NCI-H1417 treated with DMSO at 0.1 percent for 48 hours (cell line): Measurements from ENCODE around the gene MRGPRD.
"Not testable (repeated sequence)": the region's sequence is repeated elsewhere in the genome, so short reads cannot be mapped to it uniquely, and the experiment has no call there.

ENCODE experiments used
- DNase-seq: peaks from one replicate; lab custom pipeline; 2025; lab: John Stamatoyannopoulos, UW

MRGPRD gene

DNA sequence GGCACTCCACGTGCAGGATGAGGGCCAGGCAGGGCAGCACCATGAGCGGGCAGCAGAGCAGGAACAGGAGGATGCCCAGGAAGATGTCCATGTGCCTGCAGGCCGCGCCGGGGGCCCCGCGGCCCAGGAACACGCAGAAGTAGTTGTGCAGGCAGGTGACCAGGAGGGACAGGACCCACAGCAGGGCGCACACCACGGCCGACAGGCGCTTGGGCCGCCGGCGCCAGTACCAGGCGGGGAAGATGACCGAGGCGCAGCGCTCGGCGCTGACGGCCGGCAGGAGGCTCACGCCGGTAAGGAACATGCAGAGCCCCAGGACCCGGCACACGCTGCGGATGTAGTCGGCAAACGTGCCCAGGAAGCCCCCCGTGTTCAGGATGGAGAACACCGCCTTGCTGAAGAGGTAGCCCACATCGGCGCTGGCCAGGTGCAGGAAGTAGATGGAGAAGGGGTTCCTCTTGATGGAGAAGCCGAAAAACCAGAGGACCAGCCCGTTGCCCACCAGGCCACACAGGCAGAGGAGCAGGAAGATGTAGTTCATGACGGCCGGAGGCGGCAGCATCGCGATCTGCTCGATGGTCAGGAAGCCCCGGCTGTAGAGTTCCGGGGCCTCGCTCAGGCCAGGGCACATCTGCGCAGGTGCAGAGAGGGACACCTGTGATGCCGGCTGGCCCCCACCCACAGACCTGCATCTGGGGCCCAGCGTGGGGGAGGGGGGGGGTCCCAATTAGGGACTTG lies 25.0 kb upstream of the MRGPRD start:
- DNase-seq = no peak

DNA sequence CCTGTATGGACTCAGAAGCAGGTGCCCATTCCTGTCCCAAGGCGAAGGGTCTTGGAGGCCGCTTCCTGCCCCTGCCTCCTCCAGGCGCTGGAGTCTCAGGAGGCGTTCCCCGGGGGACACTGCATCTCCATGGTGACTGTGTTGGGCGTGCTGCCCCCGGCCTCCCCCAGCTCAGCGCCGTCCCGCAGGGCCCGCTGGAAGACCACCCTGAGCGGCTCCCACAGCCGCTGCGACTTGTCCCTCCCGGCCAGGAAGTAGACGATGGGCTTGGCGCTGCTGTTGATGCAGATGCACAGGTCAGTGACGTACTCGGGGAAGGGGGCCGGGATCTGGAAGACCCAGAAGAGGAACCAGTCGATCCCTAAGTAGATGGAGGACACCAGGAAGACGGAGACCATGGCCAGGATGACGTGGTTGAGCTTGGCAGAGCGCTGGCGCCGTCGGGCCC lies 24.4 kb upstream of the MRGPRD start:
- no peak for DNase-seq

DNA sequence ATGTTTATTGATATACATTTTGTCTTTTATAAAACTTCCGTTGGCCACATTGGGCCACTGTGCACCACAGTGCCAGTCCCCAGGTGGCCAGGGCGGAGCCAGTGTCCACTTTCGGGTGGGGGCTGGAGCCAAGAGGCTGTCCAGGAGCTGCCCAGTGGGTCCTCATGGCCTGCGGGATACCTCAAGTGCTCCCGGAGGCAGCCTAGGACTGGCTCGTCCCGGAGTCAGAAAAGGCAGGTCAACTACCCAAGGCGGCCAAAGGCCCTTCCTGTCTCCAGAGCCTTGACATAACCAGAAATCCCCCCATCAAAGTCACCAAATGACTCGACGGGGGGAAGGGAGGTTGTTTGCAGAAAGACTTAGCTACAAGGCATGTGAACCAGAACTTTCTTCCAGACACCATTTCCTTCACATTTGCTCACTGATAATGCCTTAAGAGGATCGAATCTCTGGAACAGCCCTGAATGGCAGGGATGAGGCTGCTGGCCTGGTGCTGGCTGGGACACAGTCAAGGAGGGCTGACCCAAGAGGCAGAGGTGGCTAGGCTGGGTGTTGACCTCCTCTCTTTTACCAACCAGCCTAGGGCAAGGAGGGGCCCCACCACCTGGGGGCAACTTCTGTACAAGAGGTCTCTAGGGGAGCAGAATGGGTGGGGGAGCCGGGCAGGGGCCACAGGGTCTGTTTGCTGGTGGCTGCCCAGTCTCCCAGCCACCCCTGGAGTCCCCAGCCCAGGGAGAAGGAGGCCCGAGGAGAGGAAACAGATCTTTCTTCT lies 23.8 kb upstream of the MRGPRD start:
- DNase-seq = no peak

DNA sequence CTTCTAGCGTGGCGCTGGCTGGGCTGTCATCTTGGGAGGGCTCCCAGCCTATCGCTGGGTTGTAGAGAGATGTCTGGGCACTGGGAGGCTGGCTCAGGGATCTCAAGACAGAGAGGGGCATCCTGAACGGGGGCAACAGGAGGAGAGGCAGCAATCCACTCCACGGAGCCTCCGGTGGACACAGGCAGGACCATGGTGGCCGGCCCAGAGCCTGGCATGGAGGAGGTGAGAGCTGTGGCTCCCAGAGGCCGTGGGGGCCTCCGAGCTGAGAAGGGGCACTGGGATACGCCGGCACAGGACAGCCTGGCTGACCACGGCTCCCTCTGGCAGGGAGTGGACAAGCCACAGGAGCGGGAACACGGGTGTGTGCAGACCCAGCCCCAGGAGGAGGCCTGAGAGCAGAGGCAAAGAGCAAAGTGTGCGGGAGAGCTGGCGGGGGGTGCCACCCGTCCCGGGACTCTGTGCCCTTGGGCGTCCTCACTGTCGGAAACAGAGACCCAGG lies 23.1 kb upstream of the MRGPRD start:
- DNase-seq = no peak

DNA sequence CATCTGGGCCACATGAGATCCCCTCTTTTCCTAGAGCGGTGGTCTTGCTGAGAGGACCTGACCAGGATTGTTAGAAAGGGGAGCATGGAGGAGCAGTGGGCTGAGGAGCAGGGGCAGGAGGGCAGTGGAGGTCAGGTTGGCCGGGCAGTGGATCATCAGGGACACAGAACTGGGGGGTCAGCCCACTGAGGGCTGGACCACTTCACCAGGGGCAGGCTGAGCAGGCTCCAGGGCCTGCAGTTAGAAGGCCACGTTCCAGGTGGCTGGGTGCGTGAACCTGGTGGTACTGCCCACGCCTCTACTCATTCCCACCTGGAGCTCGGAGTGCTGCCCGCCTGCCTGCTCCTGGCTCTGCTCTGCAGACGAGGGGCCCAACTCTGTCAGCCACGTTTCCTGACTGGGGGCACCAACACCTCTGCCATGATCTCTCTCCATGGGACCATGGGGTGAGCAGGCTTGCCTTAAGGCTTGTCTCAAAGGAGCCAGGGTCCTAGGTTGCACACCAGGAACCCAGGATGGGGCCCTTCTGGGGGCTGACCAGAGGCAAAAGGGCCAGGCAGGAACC lies 22.6 kb upstream of the MRGPRD start:
- DNase-seq = no peak

DNA sequence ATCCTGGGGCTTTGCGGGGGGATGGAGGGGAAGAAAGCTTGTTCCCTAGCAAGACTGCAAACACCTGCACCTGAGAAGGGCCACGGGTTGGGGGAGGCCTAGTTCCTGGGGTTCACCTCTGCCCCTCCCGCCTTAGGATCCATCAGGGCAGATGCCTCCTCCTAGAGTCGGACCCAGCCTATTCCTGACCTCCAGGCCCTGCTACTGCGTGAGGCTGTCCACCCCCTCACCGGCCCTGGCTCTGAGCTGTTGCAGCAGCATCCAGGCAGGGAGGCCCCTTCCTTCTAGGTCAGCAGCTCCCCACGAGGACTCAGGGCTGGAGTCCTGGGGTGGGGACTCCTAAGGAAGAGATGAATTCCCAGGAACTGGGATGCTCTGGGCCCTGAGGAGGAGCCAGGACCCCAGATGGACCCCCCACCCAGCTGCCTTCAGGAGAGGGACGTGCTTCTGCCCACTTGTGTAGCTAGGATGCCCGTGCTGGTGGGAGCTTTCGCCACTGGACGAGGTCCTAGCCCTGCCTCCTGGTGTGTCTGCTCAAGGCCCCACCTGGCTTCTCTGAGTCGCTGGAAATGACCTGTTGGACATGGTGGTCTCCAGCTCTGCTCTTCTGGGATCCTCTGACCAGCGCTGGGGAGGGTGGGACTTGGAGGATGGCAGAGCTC lies 21.9 kb upstream of the MRGPRD start:
- no peak for DNase-seq

DNA sequence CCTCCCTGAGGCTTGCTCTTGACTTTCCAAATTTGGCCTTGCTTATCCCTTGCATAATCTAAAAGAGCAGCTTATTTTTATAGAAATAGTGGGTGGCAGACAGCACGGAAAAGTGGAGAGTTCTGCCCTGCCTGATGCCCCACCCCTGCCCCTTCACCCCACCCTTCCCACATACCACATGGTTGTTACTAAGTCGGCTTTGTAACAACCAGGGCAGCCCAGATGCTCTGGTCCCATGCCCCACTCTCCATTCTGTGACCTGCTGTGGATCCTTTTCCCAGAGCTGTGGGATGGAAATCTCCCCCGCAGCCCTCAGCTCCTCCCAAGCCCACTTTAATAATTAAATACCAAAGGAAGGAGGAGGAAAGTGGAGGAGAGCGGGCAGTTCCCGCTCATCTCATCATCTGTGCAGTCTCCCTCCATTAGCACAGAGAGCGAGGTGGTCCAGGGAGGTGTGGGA lies 21.4 kb upstream of the MRGPRD start:
- DNase-seq = no peak

DNA sequence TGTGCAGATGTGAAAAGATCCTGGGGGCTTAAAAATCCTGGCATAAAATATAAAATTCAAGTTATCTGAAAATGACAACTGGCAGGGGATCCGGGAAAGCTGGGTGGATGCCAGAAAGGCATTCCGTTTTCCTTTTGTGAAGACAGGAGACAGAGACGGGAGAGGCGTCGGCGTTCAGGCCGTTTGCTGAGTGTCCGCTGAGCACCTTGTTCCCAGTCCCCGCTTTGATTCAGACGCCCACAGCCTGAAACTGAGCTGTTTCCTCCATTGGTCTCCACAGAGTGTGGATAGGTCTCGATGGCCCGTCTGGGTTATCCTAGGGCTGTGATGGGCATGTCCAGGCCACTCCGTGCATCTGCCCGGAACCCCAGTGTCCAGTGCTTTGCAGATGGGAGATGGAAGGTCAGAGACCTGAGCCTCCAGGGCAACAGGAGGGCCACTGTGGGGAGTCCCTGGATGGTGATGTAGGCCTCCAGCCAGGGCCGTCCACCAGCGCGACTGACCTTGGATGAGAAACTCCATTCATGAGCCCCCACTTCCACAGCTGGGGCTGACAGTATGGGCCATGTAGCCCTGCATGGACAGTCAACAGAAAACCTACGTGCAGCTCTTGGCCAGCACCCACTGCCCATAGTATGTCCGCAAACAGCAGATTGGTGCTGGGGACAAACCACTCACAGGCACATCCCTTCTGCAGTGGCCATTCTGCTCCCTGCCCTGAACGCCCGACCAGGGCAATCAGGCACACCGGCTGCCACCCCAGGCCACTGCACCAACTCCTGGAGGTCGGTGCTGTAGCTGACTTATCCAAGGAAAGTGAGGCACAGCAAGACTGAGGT lies 20.7 kb upstream of the MRGPRD start:
- no peak for DNase-seq

DNA sequence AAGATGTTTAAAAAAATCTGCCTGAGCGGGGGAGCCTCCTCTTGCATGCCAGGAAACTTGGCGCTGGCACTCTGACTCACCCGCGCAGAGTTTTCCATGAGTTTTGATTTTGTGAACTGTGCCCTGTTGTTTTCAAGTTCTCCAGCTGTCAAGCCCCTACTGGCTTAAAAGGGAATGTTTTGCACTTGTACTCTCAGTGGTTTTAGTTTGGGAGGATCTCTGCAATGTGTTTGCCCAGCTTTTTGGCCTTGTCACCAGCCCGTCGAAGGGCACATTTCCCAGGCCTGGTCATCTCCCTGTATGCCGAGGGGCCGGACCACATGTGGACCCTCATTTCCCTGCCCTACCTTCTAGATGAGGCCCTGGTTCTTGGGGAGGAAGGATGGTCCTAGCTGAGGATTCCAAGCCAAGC lies 20.1 kb upstream of the MRGPRD start:
- no peak for DNase-seq

DNA sequence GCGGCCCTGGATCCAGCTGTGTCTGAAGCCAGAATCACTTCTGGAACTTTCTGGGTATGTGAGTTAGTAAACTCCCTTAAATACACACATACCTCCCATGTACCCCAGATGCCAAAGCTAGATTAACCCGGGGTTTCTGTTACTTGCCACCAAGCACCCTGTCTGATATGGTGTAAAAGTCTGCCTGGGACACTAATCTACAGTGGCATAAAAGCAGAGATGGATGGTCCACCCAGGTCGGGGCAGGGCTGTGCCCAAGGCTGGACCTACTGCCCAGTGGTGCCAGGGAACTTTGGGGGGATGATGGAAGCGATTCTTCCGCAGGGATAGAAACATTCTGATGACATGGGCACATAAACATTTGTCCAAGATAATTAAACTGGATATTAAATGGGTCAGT lies 19.6 kb upstream of the MRGPRD start:
- DNase-seq = no peak

DNA sequence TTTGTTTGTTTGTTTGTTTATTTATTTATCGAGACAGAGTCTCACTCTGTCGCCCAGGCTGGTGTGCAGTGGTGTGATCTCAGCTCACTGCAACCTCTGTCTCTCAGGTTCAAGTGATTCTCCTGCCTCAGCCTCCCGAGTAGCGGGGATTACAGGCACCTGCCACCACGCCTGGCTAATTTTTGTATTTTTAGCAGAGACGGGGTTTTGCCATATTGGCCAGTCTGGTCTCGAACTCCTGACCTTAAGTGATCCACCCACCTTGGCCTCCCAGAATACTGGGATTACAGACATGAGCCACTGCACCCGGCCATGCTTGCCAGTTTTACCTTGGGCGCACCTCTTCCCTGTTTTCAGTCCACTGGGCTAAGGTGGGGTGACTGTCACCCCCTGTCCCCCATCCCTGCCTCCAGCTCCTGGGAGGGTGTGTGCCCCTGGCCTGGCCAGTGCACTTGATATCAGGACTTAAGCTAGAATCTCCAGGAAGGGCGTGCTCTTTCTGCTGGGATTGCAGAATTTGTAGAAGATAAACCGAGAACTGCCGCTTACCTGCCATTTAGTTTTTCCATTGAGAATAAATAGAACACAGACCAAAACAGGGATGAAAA lies 19.1 kb upstream of the MRGPRD start:
- not testable (repeated sequence) for DNase-seq

DNA sequence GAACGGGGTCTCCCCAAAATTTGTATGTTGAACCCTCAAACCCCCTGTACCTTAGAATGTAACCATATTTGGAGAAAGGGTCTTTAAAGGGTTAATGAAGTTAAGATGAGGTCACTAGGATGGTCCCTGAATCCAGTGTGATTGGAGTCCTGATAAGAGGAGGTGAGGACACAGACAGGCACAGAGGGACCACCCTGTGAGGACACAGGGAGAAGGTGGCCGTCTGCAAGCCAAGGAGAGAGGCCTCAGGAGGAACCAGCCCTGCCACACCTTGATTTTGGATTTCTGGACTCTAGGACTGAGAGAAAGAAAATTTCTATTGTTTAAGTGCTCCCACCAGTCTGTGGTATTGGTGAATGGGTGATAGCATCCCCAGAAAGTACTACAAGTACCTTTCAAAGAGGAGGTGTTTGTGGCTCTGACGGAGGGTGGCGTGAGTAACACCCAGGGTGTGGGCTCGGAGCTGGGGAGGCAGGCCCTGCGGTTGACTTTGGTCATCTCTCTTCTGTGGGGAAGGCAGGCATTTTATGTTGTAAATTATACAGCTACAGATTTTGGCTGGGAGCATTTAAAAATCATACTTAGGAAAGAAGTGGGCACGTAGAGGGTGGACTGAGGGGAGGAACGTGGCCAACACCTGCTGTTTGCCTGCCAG lies 18.4 kb upstream of the MRGPRD start:
- DNase-seq = no peak

DNA sequence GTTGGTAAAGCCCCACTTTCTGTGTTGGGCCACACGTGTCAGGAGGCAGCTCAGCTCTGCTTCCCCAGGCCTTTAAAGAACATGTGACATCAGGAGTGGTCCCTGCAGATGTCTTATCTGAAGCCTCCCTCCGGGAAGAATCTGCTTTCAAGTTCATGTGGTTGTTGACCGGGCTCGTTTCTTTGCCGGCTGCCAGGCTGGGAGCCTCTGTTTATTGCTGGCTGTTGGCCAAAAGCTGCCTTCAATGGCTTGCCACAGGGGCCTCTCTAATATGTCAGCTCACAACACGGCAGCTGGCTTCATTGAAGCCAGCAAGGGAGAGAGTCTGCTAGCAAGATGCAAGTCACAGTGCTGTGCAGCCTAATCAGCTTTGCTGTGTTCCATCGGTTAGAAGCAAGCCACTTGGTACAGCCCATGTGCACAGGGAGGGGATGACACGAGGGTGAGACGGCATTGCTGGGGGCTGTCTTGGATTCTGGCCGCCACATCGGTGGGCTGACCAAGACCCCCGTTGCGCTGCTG lies 17.7 kb upstream of the MRGPRD start:
- DNase-seq = no peak

DNA sequence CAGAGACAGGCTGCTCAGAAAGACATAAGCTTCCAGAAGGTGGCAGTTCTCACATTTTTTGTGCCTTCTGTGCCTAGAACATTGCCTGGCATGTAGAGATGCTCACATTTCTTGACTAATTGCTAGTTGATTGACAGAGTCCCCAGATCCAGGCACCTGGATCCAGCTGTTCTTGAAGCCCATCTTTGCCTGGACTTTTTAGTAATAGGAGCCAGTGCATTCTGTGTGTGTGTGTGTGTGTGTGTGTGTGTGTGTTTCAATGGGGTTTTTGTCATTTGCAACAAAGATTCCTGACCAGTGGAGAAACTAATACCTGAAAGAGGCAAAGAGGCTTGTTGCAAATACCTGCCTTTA lies 17.2 kb upstream of the MRGPRD start:
- no peak for DNase-seq

DNA sequence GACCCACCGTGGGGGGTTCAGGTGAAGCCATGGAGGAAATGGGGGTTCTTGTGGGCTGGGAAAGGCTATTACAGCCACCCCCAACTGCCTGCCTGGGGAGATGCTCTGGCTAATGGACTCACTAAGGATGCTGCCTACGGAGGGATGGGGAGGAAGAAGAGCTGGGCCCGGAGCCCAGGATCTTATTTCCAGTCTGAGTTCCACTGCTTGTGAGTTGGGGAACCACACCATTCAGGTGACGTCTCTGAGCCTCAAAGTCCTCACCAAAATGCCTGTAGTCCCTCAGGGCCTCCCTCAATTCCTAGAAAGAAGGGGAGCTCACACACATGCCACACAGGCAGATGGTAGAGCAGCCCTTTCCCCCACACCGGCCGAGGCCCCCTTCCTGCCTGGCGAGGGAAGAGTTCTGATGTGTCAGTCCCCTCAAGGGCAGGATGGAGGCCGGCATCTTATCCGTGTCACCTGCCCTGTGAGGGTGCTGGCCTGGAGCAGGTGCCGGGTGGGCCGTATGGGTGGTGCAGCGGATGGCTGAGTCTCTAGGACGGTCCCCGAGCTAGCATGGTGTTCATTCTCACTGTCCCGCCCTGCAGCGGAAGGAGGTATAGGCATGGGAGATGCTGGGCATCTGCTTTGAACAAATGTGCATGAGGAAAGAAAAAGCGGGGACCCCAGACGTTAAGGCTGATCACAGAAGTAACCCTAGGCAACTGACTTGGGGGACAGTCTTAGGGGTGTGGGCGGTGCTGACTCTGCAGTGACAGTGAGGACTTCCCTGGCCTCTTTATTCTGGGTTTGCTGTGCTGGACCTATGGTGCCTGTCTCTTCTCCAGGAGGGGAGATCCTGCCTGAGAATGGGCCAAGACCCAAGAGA lies 16.6 kb upstream of the MRGPRD start:
- DNase-seq = no peak

DNA sequence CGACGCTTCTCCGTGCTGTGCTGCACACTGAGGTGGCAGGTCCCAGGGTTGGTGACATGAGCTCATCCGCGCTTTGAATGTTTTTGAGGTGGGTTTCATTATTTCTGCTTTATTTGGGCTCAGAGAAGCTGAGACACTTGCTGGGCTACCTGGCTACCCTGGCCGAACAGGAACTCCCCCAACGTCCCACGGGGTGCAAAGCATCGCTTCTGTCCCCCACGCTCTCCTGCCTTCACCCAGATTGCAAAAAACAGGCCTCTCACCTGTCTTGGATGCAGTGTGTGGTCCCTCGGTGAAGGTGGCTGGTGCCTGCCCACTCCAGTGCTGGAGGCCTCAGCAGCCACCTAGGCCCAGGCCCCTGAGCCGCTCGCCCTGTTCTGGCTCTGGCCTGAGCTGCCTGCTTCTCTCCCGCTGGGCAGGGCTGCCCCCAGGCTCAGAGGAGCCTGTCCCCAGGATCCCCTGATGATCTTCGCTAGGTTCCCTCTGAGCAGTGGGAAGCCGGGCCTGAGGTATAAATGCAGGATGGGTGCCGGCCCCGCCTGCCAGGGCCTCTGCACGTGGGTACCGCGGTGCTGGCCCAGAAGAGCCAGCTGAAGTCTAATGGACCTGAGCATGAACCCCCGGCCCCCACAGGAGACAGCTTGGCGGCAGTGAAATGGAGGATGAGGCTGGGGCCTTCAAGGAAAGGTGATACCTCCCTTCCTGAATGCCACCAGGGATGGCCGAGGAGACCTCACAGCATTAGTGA lies 15.8 kb upstream of the MRGPRD start:
- no peak for DNase-seq

DNA sequence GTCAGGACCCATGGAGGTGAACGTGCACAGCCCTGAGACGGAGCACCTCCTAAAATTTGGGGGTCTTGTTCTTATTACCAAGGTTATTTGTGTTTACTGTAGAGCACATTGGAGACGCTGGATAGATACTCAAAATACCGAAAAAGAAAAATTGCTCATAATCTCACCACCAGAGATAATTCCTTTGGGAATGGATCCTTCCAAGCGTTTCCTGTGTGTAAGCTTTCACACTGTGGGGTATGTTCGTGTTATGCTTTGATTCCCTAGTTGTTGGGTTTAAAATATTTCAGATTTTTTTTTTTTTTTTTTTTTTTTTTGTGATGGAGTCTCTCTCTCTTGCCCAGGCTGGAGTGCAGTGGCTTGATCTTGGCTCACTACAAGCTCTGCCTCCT lies 14.1 kb upstream of the MRGPRD start:
- DNase-seq = no peak

DNA sequence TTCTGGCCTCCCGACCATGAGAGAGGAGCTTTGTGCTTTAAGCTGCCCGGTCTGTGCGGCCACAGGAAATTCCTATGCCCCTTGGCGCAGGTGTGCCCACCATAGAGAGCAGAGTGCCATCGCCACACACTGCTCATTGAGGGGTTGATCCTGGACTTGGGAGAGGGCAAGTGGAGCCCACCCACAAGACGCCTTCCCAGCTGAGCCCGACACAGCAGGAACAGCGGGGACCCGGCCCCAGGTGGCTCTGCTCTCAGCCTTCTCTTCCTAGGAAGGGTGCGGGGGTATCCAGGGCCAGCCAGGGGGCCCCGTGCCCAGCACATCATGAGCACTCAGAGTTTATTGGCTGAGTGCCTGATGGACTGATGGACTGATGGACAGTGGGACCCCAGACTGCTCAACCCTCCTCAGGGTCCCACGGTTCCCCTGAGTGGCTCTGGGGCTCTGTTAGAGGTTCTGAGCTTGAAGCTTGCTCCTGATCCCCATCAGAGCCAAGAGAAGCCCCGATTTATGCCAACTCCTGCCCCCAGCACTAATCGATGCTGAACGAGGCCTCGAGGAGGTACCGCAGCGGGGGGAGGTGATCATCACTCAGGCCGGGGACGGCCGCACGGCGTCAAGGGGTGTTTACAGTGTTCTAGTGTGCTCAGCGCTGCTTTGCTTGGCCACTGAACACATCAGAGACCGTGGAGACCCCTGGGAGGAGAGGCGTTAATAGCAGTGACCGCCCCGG lies 13.5 kb upstream of the MRGPRD start:
- no peak for DNase-seq
